IPS-20b (cell line): ENCODE measurements around the gene SRRM3.
"Not testable (repeated sequence)": the region's sequence is repeated elsewhere in the genome, so short reads cannot be mapped to it uniquely, and the experiment has no call there.

Experiments used
- H3K27ac ChIP-seq: one replicate; pipeline ENCODE4 v1.5.1; 2013; ENCODE audit warnings: low read length
- H3K27me3 ChIP-seq: 2 replicates; pipeline ENCODE4 v1.6.1; 2013; ENCODE audit warnings: mild to moderate bottlenecking, low read length, inconsistent platforms; ENCODE audit not compliant: insufficient read depth
- H3K36me3 ChIP-seq: 2 replicates; pipeline ENCODE4 v1.6.1; 2013; ENCODE audit warnings: low read depth, mild to moderate bottlenecking, inconsistent platforms, low read length, moderate library complexity; ENCODE audit not compliant: insufficient read depth
- H3K4me1 ChIP-seq: 2 replicates; pipeline ENCODE4 v1.6.1; 2013; ENCODE audit warnings: mild to moderate bottlenecking, control low read depth, inconsistent platforms, low read length, moderate library complexity; ENCODE audit not compliant: insufficient read depth
- H3K4me3 ChIP-seq: 2 replicates; pipeline ENCODE4 v1.5.1; 2013; ENCODE audit warnings: mild to moderate bottlenecking, low read length, inconsistent platforms
- H3K9ac ChIP-seq: 2 replicates; pipeline ENCODE4 v1.6.1; 2013; ENCODE audit warnings: low read depth, mild to moderate bottlenecking, inconsistent platforms, low read length, moderate library complexity
- H3K9me3 ChIP-seq: 2 replicates; pipeline ENCODE4 v1.6.1; 2013; ENCODE audit warnings: mild to moderate bottlenecking, low read depth, low read length, inconsistent platforms; ENCODE audit not compliant: insufficient read depth

SRRM3 gene

DNA sequence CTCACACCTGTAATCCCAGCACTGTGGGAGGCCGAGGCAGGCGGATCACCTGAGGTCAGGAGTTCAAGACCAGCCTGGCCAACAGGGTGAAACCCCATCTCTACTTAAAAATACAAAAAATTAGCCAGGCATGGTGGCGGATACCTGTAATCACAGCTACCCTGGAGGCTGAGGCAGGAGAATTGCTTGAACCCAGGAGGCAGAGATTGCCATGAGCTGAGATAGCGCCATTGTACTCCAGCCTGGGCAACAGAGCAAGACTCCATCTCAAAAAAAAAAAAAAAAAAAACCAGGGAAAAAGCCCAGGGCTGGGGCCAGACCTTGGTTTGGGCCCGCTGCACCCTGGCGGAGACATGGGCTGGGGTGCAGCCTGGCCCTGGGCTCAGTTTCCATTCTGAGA is 110.1 kb downstream of the SRRM3 start:
- H3K4me1 ChIP-seq, H3K9me3 ChIP-seq, H3K27me3 ChIP-seq, H3K9ac ChIP-seq, H3K4me3 ChIP-seq, H3K36me3 ChIP-seq, H3K27ac ChIP-seq: not testable (repeated sequence)

DNA sequence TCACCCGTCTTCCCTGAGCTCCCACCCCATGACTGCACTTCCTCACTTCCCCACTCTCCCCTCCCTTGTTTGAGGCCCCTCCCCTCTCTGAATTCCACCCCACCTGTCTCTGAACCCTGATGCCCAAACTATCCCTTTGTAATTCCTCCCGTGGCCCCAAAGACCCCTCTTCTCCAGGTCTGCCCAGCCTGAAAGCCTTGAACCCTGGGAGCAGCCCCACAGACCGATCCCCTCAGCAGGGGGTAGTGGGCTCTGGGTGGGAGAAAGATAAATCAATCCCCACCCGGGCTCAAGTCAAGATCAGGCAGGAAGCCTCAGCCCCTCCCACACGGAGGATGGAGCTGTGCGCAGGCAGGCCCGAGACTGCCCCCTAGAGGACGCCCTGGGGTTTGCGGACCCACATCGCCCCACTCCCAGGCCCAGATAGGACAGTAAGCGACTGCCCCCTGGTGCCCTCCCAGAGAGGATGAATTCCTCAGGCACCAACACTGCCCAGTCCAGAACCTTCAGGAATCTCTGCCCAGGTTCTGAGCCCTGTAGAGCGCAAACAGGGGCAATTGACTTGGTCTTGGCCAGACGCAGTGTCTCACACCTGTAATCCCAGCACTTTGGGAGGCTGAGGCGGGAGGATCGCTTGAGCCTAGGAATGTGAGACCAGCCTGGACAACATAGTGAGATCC is 112.5 kb downstream of the SRRM3 start:
- H3K4me1 ChIP-seq = peaks cover 8% of the 10 kb centered on the region; the same call in 1 of the 2 replicates
- H3K9ac ChIP-seq = peak overlapping the region; percentile 35; the same call in 1 of the 2 replicates
- H3K9me3 ChIP-seq = no peaks in the 10 kb centered on the region
- H3K27ac ChIP-seq = no peak overlapping the region
- H3K4me3 ChIP-seq = peak overlapping the region; percentile 59; the same call in 1 of the 2 replicates
- no peaks in the 10 kb centered on the region for H3K27me3 ChIP-seq
- no peaks in the 10 kb centered on the region for H3K36me3 ChIP-seq

DNA sequence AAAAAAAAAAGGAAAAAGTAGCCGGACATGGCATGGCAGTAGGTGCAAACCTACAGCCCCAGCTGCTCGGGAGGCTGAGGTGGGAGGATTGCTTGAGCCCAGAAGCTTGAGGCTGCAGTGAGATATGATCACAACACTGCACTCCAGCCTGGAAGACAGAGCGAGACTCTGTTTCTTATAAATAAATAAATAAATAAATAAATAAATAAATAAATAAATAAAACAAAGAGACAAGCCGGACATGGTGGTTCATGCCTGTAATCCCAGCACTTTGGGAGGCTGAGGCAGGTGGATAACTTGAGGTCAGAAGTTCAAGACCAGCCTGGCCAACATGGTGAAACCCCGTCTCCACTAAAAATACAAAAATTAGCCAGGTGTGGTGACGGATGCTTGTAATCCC is 113.0 kb downstream of the SRRM3 start:
- not testable (repeated sequence) for H3K9ac ChIP-seq, H3K27ac ChIP-seq, H3K4me3 ChIP-seq, H3K9me3 ChIP-seq, H3K27me3 ChIP-seq, H3K36me3 ChIP-seq, H3K4me1 ChIP-seq

DNA sequence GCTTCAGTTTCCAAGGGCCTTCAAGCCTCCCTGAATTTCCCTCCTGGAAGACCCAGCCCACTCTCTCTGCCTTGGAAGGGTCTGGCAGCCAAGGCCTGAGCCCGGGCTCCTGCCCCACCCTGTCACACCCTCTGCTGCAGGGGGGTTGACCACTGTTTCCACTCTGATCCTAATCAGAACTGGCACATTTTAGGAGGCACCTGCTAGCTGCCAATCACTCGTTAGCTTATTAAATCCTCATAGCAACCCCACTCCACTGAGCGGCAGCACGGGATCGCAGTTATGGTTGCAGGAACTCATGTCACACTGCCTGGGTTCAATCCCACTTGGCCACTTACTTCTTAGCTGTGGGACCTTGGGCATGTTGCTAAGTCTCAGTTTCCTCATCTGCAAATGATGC is 113.7 kb downstream of the SRRM3 start:
- H3K9me3 ChIP-seq = no peaks in the 10 kb centered on the region
- H3K36me3 ChIP-seq = no peaks in the 10 kb centered on the region
- peaks cover 8% of the 10 kb centered on the region; the same call in 1 of the 2 replicates for H3K4me1 ChIP-seq
- H3K4me3 ChIP-seq = no peak overlapping the region
- no peak overlapping the region for H3K9ac ChIP-seq
- H3K27ac ChIP-seq = no peak overlapping the region
- H3K27me3 ChIP-seq = no peaks in the 10 kb centered on the region

- Histone ChIP-seq H3K27me3 (no peaks in the 10 kb centered on the region), H3K9ac (peak overlapping the region; percentile 93; the same call in 1 of the 2 replicates), H3K4me3 (peak overlapping the region; percentile 70), H3K4me1 (peaks cover 8% of the 10 kb centered on the region; the same call in 1 of the 2 replicates), H3K9me3 (no peaks in the 10 kb centered on the region), H3K36me3 (peaks cover 5% of the 10 kb centered on the region), H3K27ac (peak overlapping the region; percentile 96)
Measured at GRCh38 chr7:76316984-76317781, 115.5 kb downstream of the SRRM3 start.

GRCh38 chr7:76317782-76318487 is 116.2 kb downstream of the SRRM3 start:
- no peaks in the 10 kb centered on the region for H3K9me3 ChIP-seq
- peaks cover 8% of the 10 kb centered on the region; the same call in 1 of the 2 replicates for H3K4me1 ChIP-seq
- H3K27ac ChIP-seq = peak overlapping the region; percentile 96
- peaks cover 12% of the 10 kb centered on the region for H3K36me3 ChIP-seq
- peak overlapping the region; percentile 93 for H3K9ac ChIP-seq
- no peaks in the 10 kb centered on the region for H3K27me3 ChIP-seq
- H3K4me3 ChIP-seq = peak overlapping the region; percentile 70

- peaks cover 15% of the 10 kb centered on the region for H3K36me3 ChIP-seq
- no peaks in the 10 kb centered on the region for H3K27me3 ChIP-seq
- H3K4me1 ChIP-seq = peaks cover 8% of the 10 kb centered on the region; the same call in 1 of the 2 replicates
- H3K9ac ChIP-seq = peak overlapping the region; percentile 93
- peak overlapping the region; percentile 41 for H3K27ac ChIP-seq
- no peaks in the 10 kb centered on the region for H3K9me3 ChIP-seq
- peak overlapping the region; percentile 70 for H3K4me3 ChIP-seq
Measured at GRCh38 chr7:76318488-76319353, 117.0 kb downstream of the SRRM3 start.

- Histone ChIP-seq H3K4me3 (no peak overlapping the region), H3K9me3 (no peaks in the 10 kb centered on the region), H3K27me3 (no peaks in the 10 kb centered on the region), H3K36me3 (peaks cover 75% of the 10 kb centered on the region), H3K9ac (no peak overlapping the region), H3K27ac (no peak overlapping the region), H3K4me1 (no peaks in the 10 kb centered on the region)
Measured at GRCh38 chr7:76325092-76325491, 123.4 kb downstream of the SRRM3 start.

- no peaks in the 10 kb centered on the region for H3K27me3 ChIP-seq
- H3K4me3 ChIP-seq = no peak overlapping the region
- H3K9me3 ChIP-seq = no peaks in the 10 kb centered on the region
- H3K9ac ChIP-seq = no peak overlapping the region
- H3K36me3 ChIP-seq = peaks cover 82% of the 10 kb centered on the region
- H3K27ac ChIP-seq = no peak overlapping the region
- no peaks in the 10 kb centered on the region for H3K4me1 ChIP-seq
Measured at GRCh38 chr7:76325811-76326210, 124.1 kb downstream of the SRRM3 start.

DNA sequence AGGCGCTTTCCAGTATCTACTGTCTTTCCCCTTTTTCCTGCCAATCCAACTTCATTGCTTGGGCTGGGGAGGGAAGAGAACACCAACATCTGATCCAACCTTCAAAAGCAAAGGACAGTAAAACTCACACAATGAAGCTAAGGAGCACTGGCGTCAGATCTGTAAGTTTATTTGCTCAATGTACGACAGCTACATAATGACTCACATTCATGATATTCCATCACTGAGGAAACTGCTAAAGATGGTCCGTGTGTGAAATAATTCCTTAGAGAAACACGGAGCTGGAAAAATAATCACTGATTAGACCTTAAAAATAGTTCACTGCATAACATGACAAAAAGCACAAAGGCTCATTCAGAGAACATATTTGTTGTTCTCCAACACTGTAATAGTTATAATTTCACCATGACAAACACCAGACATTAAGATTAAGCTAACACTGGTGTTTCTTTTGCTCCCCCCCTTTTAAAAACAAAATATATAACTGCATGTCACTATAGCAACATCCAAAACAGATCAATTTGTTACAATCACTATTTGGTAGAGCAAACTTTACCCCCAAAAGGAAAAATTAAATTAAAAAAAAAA is 125.0 kb downstream of the SRRM3 start:
- no peak overlapping the region for H3K9ac ChIP-seq
- peaks cover 86% of the 10 kb centered on the region for H3K36me3 ChIP-seq
- no peak overlapping the region for H3K27ac ChIP-seq
- H3K4me1 ChIP-seq = no peaks in the 10 kb centered on the region
- H3K9me3 ChIP-seq = no peaks in the 10 kb centered on the region
- H3K27me3 ChIP-seq = no peaks in the 10 kb centered on the region
- H3K4me3 ChIP-seq = no peak overlapping the region

DNA sequence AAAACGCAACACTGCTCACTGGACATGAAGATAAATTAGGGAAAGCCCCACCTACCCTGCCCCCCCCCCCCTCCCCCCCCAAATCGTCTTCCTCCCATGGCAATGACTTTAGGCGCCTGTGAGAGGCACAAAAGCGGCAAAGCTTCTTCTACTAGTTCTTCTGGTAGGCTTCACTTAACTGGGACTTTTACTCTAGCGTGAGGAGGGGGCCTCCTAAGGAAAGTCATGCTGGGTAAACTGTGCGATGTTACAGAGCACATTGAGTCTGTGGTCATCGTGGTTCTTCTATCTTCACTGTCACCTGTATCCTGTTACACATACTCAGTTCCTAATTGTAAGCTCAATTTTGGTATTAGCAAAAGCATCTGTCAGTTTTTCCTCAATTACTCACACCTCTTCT is 125.9 kb downstream of the SRRM3 start:
- no peaks in the 10 kb centered on the region for H3K27me3 ChIP-seq
- H3K27ac ChIP-seq = no peak overlapping the region
- no peak overlapping the region for H3K4me3 ChIP-seq
- no peaks in the 10 kb centered on the region for H3K4me1 ChIP-seq
- H3K9me3 ChIP-seq = no peaks in the 10 kb centered on the region
- H3K9ac ChIP-seq = no peak overlapping the region
- peaks cover 85% of the 10 kb centered on the region for H3K36me3 ChIP-seq
